OCI-M2 (cell line): ENCODE measurements around the gene PACS1.
A peak's percentile ranks its signal among the peaks of the same experiment; 100 is the strongest.

Source experiments
- DNase-seq: peaks from one replicate; lab custom pipeline; 2025; ENCODE audit not compliant: unreplicated experiment; lab: John Stamatoyannopoulos, UW

Gene PACS1

DNA sequence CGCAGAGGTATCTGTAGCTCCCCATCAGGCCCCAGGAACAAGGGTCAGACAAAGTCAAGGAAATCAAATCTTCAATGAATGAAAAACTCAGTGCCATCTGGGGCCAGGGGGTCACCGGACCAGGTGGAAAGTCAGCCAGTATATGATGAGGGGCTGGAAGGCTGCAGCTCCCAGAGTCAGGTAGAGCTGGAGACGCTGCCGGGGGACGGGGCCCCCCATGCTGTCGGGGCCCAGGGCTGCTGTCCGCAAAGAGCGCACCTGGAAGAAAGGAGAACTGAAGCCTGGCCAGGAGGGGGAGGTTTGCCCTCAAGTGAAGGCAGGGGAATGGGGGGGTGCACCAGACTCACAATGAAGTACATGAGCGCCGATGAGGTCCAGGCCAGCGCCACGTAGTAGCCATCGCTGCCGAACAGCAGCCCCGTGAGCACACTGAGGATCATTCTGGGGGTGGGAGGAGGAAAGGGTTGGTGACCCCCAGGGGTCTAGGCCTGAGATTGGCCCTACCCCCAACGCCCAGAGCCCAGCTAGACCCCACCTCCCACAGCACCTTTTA, 214.5 kb downstream of the PACS1 start:
- no peak for DNase-seq

DNA sequence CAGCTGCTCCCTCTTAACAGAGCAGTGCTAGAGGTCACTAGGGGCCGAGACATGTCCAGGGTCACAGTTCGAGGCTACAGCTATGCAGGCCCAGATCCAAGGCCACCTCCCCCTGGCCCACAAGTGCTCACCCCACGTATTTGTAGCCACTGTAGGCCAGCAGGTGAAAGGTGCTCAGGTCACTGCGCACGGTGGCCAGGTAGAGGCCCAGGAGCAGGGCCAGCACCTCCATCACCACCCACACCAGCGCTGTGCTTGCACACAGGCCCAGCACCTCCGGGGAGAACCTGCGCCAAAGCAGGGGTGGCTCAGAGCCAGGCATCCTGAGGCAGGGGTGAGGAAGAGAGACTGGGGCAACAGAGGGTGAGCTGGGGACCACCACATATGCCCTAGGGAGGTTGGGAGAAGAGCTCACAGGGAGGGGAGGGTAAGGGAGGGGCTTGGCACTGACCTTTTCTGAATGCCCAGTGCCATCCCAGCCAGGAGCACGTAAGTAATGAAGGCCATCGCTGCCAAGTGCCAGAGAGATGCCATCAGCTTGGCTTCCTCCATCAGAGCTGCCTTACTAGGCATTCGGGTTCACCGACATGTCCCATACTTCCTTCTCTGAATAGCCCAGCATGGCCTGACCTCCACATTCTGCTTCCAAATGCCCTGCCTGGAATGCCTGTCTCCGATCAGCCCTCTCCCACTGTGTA, 215.3 kb downstream of the PACS1 start:
- no peak for DNase-seq

DNA sequence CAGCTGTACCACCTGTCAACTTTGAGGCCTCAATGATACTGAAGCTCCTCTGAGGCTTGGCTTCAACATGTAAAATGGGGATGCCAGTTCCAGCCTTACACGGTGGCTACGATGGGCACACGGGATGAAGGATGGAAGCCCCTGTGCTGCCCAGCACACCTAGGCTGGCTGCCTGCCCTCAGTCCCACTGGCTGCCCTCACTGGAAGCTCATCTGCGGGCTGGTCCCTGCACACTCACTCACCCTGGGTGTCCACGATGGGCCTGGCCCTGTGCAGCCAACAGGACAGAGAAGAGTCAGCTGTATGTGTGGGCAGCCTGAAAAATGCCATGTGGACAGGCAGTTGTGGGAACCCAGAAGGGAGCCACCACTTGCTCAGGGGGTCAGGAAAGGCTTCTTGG, 216.6 kb downstream of the PACS1 start:
- no peak for DNase-seq

DNA sequence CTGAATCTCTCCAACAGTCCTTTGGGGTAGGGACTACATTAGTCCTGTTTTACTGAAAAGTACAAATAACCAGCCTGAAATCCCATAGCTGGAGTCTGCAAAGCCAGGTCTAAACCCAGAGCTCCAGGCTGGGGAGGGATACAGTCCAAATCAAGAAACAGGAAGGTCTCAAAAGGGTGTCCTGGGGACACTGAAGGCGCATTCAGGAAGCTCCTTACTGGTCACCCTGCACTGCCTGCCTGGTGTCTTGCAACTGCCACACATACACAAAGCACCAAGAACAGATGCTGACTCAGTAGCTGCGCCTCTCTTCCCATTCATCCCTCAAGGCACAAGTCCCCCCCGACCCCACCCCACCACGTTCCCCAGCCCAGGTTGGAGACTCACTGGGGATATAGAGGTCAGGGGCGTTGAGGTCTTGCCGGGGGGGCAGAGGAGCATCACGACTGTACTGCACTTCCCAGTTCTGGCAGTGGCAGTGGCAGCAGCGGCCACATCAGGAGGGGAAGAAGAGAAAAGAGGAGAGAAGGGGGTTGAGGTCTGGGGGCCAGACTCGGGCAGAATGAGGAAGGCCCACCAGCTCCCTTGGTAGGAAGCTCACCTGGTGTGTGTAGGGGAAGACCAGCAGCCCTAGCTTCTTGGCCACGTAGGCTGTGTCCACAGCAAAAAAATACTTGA, 217.3 kb downstream of the PACS1 start:
- no peak for DNase-seq

DNA sequence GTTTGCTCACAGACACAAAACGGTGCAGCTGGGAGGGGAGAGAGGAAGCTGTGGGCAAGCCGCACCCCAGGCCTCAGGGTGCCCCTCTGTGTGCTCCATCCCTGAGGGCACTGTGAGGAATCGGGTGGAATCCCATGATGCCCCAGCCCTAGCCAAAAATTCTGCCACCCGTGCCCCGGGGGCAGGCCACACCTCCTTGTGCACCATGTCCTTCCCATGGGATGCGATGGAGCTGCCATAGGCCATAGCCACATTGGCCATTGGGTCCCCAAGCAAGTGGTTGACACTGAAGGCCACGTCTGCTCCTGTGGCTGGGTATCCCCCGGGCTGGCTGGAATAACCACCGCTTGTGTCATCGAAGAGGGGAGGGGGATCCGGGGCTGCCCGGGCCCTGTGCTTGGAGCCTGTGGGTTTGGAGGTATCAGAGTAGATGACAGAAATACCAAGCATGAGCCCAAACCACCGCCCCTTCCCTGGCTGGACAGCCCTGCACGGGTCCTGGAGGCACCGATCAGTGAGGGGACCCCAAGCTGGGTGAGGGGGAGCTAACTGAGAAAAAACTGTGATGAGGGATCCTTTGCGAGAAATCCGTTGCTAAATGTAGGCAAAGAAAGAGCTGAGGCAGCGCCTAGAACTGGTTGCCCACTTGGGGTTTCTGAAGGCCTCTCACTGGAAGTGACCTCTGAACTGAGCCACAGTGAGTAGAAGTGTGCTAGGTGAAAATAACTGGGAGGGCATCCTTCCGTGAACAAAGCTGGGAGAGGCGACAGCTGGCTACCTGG, 218.0 kb downstream of the PACS1 start:
- no peak for DNase-seq

DNA sequence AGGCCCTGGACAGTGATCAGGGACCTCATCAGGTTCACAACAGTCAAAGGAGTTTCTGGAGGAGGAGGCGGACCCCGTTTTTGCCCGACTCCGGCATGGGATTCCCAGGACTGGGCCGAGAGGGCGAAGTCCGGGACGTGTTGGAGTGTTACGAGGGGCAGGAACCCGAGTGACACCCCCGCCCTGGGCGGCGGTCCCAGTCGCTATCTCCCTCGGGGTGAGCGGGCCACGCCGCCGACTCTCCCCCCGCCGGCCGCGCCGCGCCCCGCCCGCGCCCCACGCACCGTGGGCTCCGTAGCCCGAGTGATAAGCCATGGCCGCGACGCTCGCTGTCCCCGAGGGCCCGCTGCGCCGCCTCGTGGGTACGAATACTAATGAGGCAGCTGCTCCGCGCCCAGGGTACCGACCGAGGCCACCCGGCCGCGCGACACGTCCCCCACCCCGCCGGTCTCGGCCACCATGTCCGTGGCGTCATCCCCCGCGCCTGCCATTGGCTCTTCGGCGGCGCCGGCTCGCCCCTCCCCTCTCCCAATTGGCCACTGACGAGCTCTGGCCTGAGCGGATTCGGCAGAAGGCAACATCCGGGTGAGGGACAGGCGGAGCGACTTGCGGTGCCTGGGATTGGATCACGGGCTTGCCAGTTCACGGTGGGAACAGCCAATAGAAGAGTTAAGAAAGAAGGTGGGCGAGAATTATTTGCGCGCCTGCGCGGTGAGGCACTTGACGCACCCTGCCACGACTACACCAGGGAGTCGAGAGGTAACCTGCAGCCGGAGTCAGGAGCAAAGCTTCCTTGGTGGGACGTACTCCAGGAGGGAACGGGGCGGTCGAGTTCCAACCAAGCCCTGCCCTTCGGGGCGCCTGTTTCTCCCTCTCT, 218.8 kb downstream of the PACS1 start, which contains the start of gene YIF1A:
Gene YIF1A (minus strand): TSS at position 473 of the 877 bp plus-strand sequence. CDS start 158 bp downstream, at position 315.
- DNase-seq: peak; percentile 80

DNA sequence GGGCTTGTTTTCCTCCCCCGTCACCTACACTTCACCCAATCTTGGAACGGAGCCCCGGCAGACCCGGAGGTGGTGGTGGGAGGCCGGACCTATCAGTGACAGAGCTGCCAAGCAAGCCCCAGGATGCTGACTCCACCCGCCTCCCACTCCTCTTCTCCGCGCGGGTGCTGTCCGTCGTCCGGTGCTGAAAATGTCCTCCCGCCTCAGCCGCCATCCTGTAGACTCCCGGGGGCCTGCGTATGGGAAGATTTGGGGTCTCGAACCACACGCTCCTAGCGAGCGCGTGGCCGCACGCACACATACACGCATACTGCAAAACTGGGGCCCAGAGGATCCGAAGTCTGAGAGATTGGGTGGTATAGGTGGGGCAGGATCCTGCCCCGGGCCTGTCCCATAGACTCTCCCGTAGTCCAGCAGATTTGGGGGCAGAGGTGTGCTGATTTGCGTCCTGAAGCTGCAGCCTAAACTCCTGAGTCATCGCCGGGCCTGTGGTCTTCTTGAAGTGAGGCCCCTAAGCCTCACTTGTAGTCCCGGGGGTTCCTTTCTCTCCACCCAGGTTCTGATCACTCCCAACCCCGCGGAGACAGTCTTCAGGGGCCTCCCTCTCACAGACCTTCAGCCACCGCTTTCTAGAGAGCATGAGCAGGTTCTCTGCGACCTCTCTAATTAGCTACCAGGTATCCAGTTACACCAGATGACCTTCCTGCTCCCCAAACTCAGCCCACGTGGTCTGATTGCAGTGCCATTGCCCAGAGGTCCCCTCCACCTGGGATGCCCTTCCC, 219.7 kb downstream of the PACS1 start:
- peak; percentile 80 for DNase-seq

DNA sequence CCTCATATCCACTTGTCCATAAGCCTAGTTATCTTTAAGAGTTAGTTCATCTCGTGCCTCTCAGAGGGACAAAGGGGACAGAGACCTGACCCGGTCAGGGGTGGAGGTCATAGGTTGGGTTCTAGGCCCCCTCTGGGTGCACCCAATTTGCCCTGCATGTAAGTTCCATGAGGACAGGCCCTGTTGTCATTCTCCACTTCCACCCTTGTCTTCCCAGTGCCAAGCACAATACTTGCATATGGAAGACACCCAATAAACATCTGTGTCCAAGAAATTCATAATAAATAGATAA, 220.2 kb downstream of the PACS1 start:
- no peak for DNase-seq

DNA sequence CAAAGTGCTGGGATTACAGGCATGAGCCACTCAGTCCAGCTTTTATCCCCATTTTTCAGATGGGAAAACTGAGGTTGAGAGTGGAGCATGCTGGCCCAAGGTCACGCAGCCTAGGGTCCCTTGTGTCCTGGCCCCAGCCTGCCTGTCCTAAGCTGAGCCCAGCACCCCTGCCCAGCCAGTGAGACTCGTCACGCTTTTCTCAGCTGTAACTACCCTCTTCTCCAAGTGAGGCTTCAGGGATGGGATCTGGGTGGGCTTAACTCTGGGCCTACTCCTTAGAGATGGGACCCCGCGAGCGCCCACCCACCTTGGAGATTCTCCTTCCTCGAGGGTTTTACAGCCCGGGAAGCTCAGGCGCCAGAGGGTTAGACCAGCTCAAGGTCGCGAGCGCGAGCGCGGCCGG, 221.2 kb downstream of the PACS1 start:
- DNase-seq: no peak

DNA sequence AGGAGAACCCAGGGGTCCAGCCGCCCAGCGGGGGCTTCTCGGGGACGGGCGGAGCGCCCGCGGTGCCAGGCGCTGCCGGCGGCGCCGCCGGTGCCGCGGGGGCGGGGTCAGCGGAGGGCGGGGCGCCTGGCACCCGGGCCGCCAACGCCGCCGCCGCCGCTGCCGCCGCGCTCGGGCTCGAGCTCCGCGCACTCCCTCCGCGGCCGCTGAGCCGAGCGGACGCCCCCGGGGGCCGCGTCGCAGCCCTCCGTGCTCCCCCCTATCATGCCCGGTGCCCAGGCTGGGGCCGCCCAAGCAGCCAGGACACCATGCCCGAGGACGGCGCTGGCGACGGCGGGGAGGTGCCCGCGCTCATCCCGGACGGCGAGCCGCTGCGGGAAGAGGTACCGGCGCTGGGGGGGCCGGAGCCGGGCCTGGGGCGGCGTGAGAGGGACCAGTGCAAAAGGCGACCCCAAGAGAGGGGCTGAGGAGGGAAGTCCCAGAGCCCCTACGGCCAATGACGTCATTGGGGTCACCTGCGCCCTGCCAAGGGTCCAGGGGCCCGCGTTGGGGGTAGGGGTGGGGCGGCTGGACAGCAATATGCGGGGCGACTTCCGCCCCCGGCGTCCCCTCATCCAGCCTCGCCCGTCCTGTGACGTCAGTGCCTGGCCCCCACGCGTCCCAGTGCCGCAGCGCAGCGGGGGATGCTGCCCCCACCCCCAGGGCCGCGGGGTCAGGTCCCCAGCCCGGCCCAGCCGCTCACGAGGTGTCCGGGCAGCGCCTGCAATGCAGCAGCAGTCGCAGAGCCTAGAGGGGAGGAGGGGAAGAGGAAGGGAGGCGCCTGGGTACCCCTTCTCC, 221.9 kb downstream of the PACS1 start, which contains the start of gene TMEM151A:
Gene TMEM151A (plus strand): TSS at position 189 of the 837 bp plus-strand sequence. CDS start 120 bp downstream, at position 309.
- no peak for DNase-seq

DNA sequence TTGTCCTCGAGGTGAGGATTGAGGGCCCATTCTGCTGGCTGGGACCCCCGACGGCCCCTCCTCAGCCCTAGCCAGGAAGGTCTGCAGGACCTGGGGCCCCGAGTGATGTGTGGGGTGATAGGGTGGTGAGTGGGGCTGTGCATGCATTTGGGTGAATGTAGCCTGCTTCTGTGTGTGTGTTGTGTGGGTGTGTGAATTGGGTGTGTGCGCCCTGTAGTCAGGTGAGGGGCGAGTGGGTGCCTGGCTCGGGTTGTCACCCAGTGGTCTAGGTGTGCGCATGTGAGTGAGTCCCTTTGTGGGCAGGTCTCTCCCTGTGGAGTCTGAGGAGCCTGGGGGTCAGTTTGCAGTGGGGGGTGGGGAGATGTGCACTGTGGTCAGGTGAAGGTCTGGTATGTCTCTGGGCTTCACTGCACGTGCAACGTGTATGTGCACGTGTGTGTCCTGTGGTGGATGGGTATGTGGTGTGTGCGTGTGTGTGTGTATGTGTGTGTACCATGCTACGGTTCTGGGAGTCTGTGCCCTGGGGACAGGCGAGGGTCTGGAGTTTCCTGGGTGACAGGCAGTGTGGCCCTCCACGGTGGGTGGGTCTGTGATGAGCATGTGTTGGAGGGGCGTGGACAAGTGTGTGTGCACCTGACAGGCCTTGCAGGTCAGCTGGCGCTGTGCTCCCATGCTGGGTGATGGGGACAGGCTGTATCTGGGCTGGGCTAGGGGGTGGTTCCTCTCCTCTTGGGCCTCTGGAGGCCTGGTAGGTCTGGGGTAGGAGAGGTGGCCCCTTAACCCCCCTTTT, 222.7 kb downstream of the PACS1 start:
- DNase-seq: no peak

DNA sequence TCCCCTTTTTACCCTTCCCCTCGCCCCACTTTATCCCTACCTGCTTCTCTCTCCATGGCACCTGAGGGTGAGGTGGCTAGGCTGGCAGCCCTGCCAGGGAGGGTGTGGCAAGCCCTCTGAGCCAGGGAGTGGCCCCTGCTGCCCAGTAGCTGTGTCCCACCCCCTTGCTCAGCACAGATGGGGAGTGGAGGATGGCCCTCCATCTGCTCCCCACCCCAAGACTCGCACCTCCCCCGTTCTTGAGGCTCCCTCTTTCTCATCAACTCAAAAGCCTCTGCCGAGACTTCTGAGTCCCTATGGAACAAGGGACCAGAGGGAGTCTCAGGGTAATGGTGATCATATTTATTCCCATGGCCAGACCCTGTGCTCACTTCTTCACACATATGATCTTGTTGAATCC, 223.3 kb downstream of the PACS1 start:
- DNase-seq: no peak

DNA sequence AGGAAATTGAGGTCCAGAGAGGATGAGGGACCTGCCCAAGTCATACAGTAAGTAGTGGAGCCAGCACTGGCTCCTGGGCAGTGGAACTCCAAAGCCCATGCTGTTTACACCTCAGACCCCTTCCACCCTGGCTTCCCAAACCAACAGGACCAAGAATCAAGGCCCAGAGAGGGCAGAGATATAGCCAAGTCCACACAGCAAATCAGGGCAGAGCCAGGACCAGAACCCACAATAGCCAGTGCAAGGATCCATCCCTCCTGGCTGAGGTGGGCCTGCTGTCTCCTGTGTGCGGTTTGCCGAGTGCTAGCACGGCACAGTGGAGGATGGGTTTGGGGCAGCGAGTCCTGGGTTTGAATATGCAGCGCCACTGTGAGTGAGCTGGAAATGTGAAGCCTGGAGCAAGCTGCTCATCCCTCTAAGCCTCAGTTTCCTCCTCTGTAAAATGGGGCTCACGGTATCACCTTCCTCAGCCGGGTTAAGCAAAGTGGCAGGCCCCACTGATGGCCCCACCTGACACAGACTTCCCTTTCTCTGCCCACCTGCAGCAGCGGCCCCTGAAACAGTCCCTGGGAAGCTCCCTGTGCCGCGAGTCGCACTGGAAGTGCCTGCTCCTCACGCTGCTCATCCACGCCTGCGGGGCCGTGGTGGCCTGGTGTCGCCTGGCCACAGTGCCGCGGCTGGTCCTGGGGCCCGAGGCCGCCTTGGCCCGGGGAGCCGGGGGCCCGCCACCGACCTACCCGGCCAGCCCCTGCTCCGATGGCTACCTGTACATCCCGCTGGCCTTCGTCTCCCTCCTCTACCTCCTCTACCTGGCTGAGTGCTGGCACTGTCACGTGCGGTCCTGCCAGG, 223.9 kb downstream of the PACS1 start:
- no peak for DNase-seq
